Lung (tissue), 12 donors: ENCODE data around the gene C10orf62. TPM values are rescaled to one million over a fixed set of nuclear protein-coding genes. Genes with fewer than 3 reads are reported as not detected.

ENCODE experiments used
- ATAC-seq: fragments of 200-7000 bp; cut with Tn5 transposase; one replicate; pipeline ENCODE4 v1.9.1; 2020; ENCODE audit warnings: moderate number of reproducible peaks; ENCODE audit not compliant: insufficient read depth, low FRiP score
- DNase-seq, 3 donors: peaks; one replicate each; pipeline ENCODE4 v3.0.0-alpha.2; 2013 to 2017
- H3K27ac ChIP-seq, 2 donors: one replicate each; pipeline ENCODE4 v1.5.1; 2013; ENCODE audit warnings: mild to moderate bottlenecking in 2 of 2, moderate library complexity in 2 of 2, control low read depth in 1 of 2, inconsistent platforms in 1 of 2, low read depth in 1 of 2, low read length in 1 of 2
- H3K27me3 ChIP-seq, 3 donors: one replicate each; pipeline ENCODE4 v1.5.1; 2013; ENCODE audit warnings: low read length in 2 of 3; ENCODE audit not compliant: control insufficient read depth in 3 of 3, insufficient read depth in 3 of 3
- H3K36me3 ChIP-seq, 4 donors: one replicate each; pipeline ENCODE4 v1.5.1; 2013; ENCODE audit warnings: low read length in 4 of 4, mild to moderate bottlenecking in 1 of 4, moderate library complexity in 1 of 4; ENCODE audit not compliant: control insufficient read depth in 4 of 4, insufficient read depth in 4 of 4
- H3K4me1 ChIP-seq, 5 donors: one replicate each; pipeline ENCODE4 v1.5.1; 2013; ENCODE audit warnings: low read length in 5 of 5, mild to moderate bottlenecking in 2 of 5, moderate library complexity in 1 of 5; ENCODE audit not compliant: control insufficient read depth in 5 of 5, insufficient read depth in 5 of 5
- H3K4me3 ChIP-seq: one replicate; pipeline ENCODE4 v1.5.1; 2013; ENCODE audit warnings: mild to moderate bottlenecking, control low read depth, moderate library complexity
- H3K9ac ChIP-seq, 2 donors: one replicate each; pipeline ENCODE4 v1.5.1; 2013; ENCODE audit warnings: low read length in 2 of 2, control low read depth in 1 of 2; ENCODE audit not compliant: insufficient read depth in 1 of 2
- H3K9me3 ChIP-seq, 4 donors: one replicate each; pipeline ENCODE4 v1.5.1; 2013; ENCODE audit warnings: low read length in 3 of 4, mild to moderate bottlenecking in 1 of 4, moderate library complexity in 1 of 4; ENCODE audit not compliant: control insufficient read depth in 4 of 4, insufficient read depth in 3 of 4
- CTCF ChIP-seq: IDR thresholded peaks from 2 replicates; pipeline ENCODE4 v1.5.1; 2012; ENCODE audit warnings: mild to moderate bottlenecking; ENCODE audit errors: control extremely low read depth, extremely low read depth
- WGBS, 2 donors: extraction: QIAGEN DNeasy Blood & Tissue Kit; methylation state at CpG; one replicate each; pipeline ENCODE4 v1.1.7; 2013; 5-methylcytosine and 5-hydroxymethylcytosine counted together
- polyA plus RNA-seq, 2 donors: library from polyadenylated mRNA; stranded (reverse); fragments of 200-250 nt; gene quantifications; one replicate each; pipeline ENCODE4 v1.2.1, GENCODE V29; 2013
- total RNA-seq, 2 donors: library from RNA; depleted of rRNA in 1 of 2; stranded (reverse); fragments of >200 nt in 1 of 2; gene quantifications; one replicate each; pipeline ENCODE4 v1.2.1, GENCODE V29; 2014 to 2021
- donor health status: control.
- donor health status: control.
- donor health status: Bipolar disorder and iron deficiency.
- donor health status: healthy.
- donor health status: DM: yes; HTN: yes; CAD: no.

The C10orf62 gene
- total and polyA plus RNA-seq, 4 donors: 0.21 TPM; not detected in 3

- DNase-seq (peak; percentile 32 to 43 (median 38)), ATAC-seq (peak; percentile 34)
- 63 to 75% methylated on average over 5 of the region's 5 CpGs for WGBS, 2 donors
- peak within 1 kb of the TSS in 1 of 2 donors; percentile 92 for H3K27ac ChIP-seq
- no peak within 1 kb of the TSS for H3K4me3 ChIP-seq
- H3K36me3 ChIP-seq: no peaks in the 10 kb centered on the region
- H3K4me1 ChIP-seq: peaks cover 0 to 3% (median 0%) of the 10 kb centered on the region in 5 donors
- H3K9ac ChIP-seq: no peak within 1 kb of the TSS
- no peaks in the 10 kb centered on the region for H3K9me3 ChIP-seq
- H3K27me3 ChIP-seq: no peaks in the 10 kb centered on the region
- no peak for TF ChIP-seq CTCF
These were observed 5.3 kb upstream of the C10orf62 start, which contains the start of gene HOGA1 for GRCh38 chr10:97584060-97584797. HOGA1 (plus strand) TSS chr10:97584389; CDS start chr10:97584704, 315 bp downstream.

GRCh38 chr10:97584798-97585438 is 4.6 kb upstream of the C10orf62 start:
- no peak for TF ChIP-seq CTCF
- no peak for ATAC-seq

GRCh38 chr10:97585439-97585811 is 4.1 kb upstream of the C10orf62 start:
- no peak for TF ChIP-seq CTCF
- WGBS, 2 donors: 90 to 95% methylated on average over 5 of the region's 5 CpGs
- DNase-seq (no peak), ATAC-seq (no peak)
- H3K9ac ChIP-seq: no peak overlapping the region
- H3K4me3 ChIP-seq: no peak overlapping the region
- no peaks in the 10 kb centered on the region for H3K36me3 ChIP-seq
- peak overlapping the region in 1 of 2 donors; percentile 37 for H3K27ac ChIP-seq
- peaks cover 0 to 3% (median 0%) of the 10 kb centered on the region in 5 donors for H3K4me1 ChIP-seq
- no peaks in the 10 kb centered on the region for H3K9me3 ChIP-seq
- no peaks in the 10 kb centered on the region for H3K27me3 ChIP-seq

More at GRCh38 chr10:97584798-97585438, 4.6 kb upstream of the C10orf62 start:
- Histone ChIP-seq H3K9me3 (no peaks in the 10 kb centered on the region), H3K27ac (peak overlapping the region in 1 of 2 donors; percentile 92), H3K4me3 (no peak overlapping the region), H3K4me1 (peaks cover 0 to 3% (median 0%) of the 10 kb centered on the region in 5 donors), H3K27me3 (no peaks in the 10 kb centered on the region), H3K9ac (no peak overlapping the region), H3K36me3 (no peaks in the 10 kb centered on the region)
- WGBS, 2 donors: 87 to 93% methylated on average over 5 of the region's 5 CpGs
- DNase-seq: no peak
